SHP77 treated with DMSO at 0.1 percent for 48 hours (cell line): Measurements from ENCODE around the gene OR10H5.
"Not testable (repeated sequence)": the region's sequence is repeated elsewhere in the genome, so short reads cannot be mapped to it uniquely, and the experiment has no call there.

Experiments
- DNase-seq: peaks from one replicate; lab custom pipeline; 2025; lab: John Stamatoyannopoulos, UW

Gene OR10H5

GRCh38 chr19:15843894-15844222 is 56.4 kb downstream of the OR10H5 start:
- DNase-seq = not testable (repeated sequence)

- no peak for DNase-seq
Observed at GRCh38 chr19:15846923-15847322, 59.5 kb downstream of the OR10H5 start.

- DNase-seq = no peak
Observed at GRCh38 chr19:15850385-15850784, 62.9 kb downstream of the OR10H5 start.
